NCI-H2107 treated with DMSO at 0.1 percent for 48 hours (cell line): ENCODE data around the gene PCDHGA3.
"Not testable (repeated sequence)": the region's sequence is repeated elsewhere in the genome, so short reads cannot be mapped to it uniquely, and the experiment has no call there.

ENCODE experiments used
- DNase-seq: peaks from one replicate; lab custom pipeline; 2025; ENCODE audit not compliant: unreplicated experiment; lab: John Stamatoyannopoulos, UW

The PCDHGA3 gene

GRCh38 chr5:141343242-141343952, at the start of gene PCDHGA3:
TSS of gene PCDHGA3 (plus strand) at chr5:141343829. CDS start at chr5:141344034, 205 bp downstream.
- no peak for DNase-seq

GRCh38 chr5:141298376-141298775, 45.3 kb upstream of the PCDHGA3 start:
- DNase-seq: no peak

GRCh38 chr5:141303756-141304155, 39.9 kb upstream of the PCDHGA3 start, which contains the start of gene SLC25A2:
TSS of gene SLC25A2 (minus strand) at chr5:141304049. CDS start at chr5:141303865, 184 bp downstream.
- no peak for DNase-seq

DNA sequence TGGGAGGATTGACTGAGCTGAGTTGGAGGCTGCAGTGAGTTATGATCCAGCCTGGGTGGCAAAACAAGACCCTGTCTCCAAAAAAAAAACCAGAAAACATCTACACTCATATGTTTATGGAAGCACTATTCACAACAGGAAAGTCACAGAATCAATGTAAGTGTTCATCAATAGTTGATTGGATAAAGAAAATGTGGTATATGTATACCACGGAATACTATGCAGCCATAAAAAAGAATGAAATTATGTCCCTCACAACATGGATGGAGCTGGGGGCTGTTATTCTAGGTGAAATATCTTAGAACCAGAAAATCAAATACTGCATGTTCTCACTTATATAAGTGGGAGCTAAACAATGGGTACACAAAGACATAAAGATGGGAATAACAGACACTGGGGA, 37.0 kb upstream of the PCDHGA3 start:
- no peak for DNase-seq

GRCh38 chr5:141313711-141314110, 29.9 kb upstream of the PCDHGA3 start:
- no peak for DNase-seq

DNA sequence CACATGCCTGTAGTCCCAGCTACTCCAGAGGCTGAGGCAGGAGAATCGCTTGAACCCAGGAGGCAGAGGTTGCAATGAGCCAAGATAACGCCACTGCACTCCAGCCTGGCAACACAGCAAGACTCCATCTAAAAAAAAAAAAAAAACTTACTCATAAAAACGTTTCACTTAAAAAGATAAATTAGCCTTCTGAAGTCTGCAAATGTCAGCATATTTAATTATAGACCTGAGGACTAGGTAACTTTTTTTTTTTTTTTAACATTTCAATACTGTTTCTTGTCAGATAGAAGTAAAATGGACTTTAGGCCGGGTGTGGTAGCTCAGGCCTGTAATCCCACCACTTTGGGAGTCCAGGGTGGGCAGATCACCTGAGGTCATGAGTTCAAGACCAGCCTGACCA, 26.7 kb upstream of the PCDHGA3 start:
- DNase-seq: not testable (repeated sequence)

DNA sequence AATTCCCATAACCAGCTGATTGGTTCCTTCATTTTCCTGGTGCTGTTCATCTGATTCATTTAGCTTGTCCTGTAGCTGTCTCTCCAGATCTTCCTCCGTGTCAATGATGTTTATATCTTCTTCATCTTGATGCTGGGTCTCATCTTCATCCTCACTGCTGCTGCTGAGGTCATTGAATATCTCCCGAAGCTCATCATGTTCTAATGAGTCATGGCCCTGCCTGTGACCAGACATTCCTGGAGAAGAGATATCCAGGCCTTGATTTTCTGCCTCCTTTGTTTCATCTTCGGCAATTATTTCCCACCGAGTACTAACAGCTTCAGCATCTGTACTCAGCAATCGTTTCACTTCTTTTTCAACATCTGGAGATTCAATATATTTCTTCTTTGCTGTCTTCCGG, 24.4 kb upstream of the PCDHGA3 start:
- no peak for DNase-seq

DNA sequence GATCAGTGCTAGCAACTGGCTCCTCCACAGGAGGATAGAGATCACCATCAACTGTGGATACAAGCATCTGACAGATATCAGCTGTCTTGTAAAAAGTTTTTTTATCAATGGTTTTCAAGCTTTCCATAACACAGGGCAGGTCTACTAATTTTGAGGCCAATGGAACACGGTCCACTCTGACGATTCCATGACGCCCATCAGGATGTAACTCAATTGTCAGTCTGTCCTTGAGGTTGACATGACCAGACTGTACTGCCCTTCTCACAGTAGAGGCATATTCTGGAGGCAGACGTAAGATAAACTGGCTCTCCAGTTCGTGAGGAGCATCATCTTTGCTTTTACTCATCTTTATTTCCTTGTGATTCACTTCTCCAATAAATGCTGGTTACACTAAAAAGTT, 23.9 kb upstream of the PCDHGA3 start:
- no peak for DNase-seq

DNA sequence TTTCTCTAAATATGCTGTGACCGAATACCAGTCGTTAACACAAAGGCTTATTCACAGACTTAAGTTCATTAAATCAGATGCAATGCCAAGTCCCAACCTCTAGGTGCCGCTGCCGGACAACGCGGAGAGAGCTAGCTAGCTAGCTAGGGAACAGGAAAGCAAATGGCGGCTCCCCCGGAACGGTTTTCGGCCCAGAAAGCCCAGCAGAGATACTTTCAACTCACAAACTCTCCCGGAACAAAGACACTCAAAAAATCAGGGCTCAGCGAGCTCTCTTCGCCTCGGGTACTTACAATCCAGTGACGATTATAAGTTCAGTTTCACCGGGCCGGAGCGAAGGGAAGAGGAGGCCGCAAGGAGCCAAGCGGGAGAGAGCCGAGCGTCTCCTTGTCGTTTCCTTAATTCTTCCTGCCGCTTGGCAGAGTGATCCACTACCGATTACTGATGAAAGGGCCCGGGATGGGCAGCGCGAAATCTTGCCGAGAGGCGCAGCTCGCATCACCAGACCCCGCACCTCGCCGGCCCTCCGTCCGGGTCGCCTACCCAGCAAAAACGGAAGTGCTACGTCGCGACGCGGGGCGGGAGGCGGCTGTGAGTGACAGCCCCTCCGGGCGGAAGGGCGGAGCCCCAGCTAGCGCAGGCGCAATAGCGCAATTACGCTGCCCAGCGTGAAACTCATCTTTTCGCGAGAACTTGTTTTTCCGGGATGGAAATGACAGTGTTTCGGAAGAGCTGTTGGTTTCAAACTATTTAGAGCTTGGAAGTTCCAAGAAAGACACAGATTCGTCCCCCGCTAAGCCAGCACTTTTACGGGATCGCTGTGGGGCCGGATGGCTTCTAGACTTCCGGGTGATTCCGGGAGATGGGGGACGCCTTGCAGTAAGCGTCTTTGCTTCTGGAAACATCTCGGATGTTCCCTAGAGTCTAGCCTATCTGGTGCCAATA, 23.1 kb upstream of the PCDHGA3 start, which contains the start of gene TAF7:
Gene TAF7 (minus strand): TSS at position 560 of the 945 bp plus-strand sequence. CDS start 740 bp downstream, outside the sequence.
- DNase-seq: peak; percentile 60

DNA sequence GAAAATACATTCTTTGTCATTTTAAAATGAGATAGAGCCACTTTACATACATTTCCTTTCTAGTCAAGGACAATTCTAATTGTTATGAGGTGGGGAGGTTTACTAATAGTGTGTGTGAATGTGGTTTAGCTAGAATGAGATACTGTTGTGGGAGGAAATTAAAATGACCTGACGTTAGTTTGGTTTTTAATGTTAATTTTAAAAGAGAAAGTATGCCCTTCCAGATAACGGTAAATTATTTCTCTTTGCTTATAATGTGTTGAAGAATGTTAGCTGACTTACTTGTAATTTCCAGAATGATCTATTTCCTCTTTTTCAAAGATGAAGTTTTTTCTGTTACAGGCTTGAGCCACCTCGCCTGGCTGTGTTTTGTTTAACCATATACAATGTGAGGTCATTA, 21.4 kb upstream of the PCDHGA3 start:
- DNase-seq: no peak

- no peak for DNase-seq
Measured at GRCh38 chr5:141326088-141326854, 17.4 kb upstream of the PCDHGA3 start.

DNA sequence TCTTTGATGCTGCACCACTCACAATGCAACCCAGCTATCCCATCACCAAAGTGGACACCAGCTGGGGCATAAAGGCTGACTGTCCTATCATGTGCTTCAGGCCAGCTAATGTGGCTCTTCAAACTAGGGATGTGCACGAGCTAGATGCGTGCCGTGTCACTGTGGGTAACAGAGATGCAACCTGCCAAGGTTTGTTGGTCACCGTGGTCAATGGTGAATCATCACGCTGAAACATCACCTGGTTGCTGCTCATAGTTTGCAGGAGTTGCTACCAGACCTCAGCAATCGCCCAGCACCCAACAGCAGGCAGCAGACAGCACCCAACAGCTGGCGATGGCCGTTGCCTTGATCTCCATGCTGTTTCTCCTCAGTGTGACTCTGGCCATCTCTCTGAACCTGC, 15.4 kb upstream of the PCDHGA3 start:
- DNase-seq: no peak

- DNase-seq: no peak
Measured at GRCh38 chr5:141330299-141331080, 13.1 kb upstream of the PCDHGA3 start, which contains the start of gene PCDHGA1. TSS of gene PCDHGA1 (plus strand) at chr5:141330514.

DNA sequence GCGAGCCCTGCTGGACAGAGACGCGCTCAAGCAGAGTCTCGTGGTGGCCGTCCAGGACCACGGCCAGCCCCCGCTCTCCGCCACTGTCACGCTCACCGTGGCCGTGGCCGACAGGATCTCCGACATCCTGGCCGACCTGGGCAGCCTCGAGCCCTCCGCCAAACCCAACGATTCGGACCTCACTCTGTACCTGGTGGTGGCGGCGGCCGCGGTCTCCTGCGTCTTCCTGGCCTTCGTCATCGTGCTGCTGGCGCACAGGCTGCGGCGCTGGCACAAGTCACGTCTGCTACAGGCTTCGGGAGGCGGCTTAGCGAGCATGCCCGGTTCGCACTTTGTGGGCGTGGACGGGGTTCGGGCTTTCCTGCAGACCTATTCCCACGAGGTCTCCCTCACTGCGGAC, 11.1 kb upstream of the PCDHGA3 start:
- DNase-seq: not testable (repeated sequence)

GRCh38 chr5:141338538-141339306, 4.9 kb upstream of the PCDHGA3 start, which contains the start of gene PCDHGA2:
TSS of gene PCDHGA2 (plus strand) at chr5:141338760.
- no peak for DNase-seq

- not testable (repeated sequence) for DNase-seq
Measured at GRCh38 chr5:141340781-141341354, 2.8 kb upstream of the PCDHGA3 start.

DNA sequence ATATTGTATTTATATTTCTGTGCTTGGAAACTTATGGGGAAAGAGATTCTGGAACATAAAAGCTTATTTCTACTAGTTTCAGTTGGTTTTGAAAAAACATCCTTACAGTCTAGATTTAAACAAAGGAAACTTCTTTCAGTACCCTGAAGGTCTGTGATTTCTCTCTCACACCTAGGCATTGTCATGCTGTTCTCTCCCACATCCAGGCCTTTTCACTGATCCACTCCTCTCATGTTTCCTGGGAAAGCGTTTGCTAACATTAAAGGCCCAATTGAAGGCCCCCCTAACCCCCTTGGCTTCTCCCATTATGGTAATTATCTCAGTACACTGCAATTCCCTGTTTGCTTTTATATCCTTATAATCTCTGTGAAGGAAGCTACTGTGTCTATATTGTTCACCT, 856 bp upstream of the PCDHGA3 start:
- DNase-seq: no peak

GRCh38 chr5:141343953-141344463, 379 bp downstream of the PCDHGA3 start:
- DNase-seq: no peak

- no peak for DNase-seq
Measured at GRCh38 chr5:141345327-141345726, 1.7 kb downstream of the PCDHGA3 start.
